ENCODE data around the gene NR3C2. TPM values are rescaled to one million over a fixed set of nuclear protein-coding genes. Genes with fewer than 3 reads are reported as not detected.

Gene NR3C2
- total RNA-seq, 1 experiment from 2014 or later = 2.8 TPM

DNA sequence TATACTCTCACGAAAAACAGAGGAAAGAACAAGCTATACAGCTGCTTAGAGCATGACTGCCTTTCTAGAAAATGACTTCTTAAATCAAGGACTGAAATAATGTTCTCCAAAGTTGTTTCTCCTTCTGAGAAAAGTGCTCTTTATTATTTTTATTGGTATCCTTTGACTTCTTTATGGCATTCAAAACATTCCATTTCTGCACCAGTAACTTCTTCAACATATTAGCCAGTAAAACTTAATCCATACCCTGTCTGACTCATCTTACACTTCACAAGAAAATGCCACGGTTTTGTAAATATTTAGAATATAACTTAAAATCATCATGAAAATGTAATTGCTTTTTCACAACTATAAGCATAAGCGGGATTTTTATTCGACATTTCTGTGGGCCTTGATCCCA is 180.4 kb downstream of the NR3C2 start:
- Histone ChIP-seq H4K20me1 (ENCODE audit: low read length) (no peaks in the 10 kb centered on the region), H3K27ac (ENCODE audit: low read length) (peak overlapping the region; percentile 10), H3K4me3 (ENCODE audit: low read length) (no peak overlapping the region), H3K9ac (ENCODE audit: low read length) (no peak overlapping the region), H3K36me3 (ENCODE audit: low read depth, low read length) (no peaks in the 10 kb centered on the region), H3F3A (ENCODE audit: low read length, unreplicated experiment) (no peaks in the 10 kb centered on the region), H3K27me3 (ENCODE audit: low read length) (no peaks in the 10 kb centered on the region), H3K4me2 (ENCODE audit: low read length) (peak overlapping the region; percentile 44; the same call in 1 of the 2 replicates), H3K79me2 (ENCODE audit: low read length) (no peaks in the 10 kb centered on the region), H3K9me2 (replicated peaks; ENCODE audit: low read length) (no peaks in the 10 kb centered on the region), H2AFZ (ENCODE audit: low read length) (no peak overlapping the region), H3K4me1 (ENCODE audit: insufficient read depth, low read length) (peaks cover 12% of the 10 kb centered on the region), H3K9me3 (ENCODE audit: low read length) (no peaks in the 10 kb centered on the region)
- TF ChIP-seq EZH2phosphoT487 (IDR thresholded peaks at IDR 0.05; ENCODE audit: borderline replicate concordance, low read length) (no peak), EZH2 (IDR thresholded peaks at IDR 0.05; ENCODE audit: low read length, unreplicated experiment) (no peak), CTCF (conservative IDR thresholded peaks at IDR 0.05; ENCODE audit: low read depth, low read length) (no peak)
- ChIA-PET CTCF (no interaction called here), POLR2A (ENCODE audit: unreplicated experiment) (no interaction called here)
- DNase-seq (peak; percentile 51), ATAC-seq (peak; percentile 90)
- intact Hi-C loops (cut with micrococcal nuclease) = loop anchor here (10.0 kb wide), 2 partner anchors 163 to 247 kb away; no protein-coding TSS in a partner anchor
- BruUV-seq (replicated peaks) = no TSS peak

GRCh38 chr4:148259841-148260240 is 182.4 kb downstream of the NR3C2 start:
- TF ChIP-seq EZH2phosphoT487 (IDR thresholded peaks at IDR 0.05; ENCODE audit: borderline replicate concordance, low read length) (no peak), EZH2 (IDR thresholded peaks at IDR 0.05; ENCODE audit: low read length, unreplicated experiment) (no peak), CTCF (conservative IDR thresholded peaks at IDR 0.05; ENCODE audit: low read depth, low read length) (no peak)
- no peaks in the 10 kb centered on the region for H3K79me2 ChIP-seq (ENCODE audit: low read length)
- no peak for ATAC-seq
- H4K20me1 ChIP-seq (ENCODE audit: low read length) = no peaks in the 10 kb centered on the region
- no peak overlapping the region for H3K4me2 ChIP-seq (ENCODE audit: low read length)
- no TSS peak for BruUV-seq (replicated peaks)
- H2AFZ ChIP-seq (ENCODE audit: low read length) = no peak overlapping the region
- no peak overlapping the region for H3K27ac ChIP-seq (ENCODE audit: low read length)
- ChIA-PET POLR2A (ENCODE audit: unreplicated experiment) (no interaction called here), CTCF (no interaction called here)
- H3K36me3 ChIP-seq (ENCODE audit: low read depth, low read length) = no peaks in the 10 kb centered on the region
- H3K27me3 ChIP-seq (ENCODE audit: low read length) = no peaks in the 10 kb centered on the region
- H3K4me3 ChIP-seq (ENCODE audit: low read length) = no peak overlapping the region
- H3K9me3 ChIP-seq (ENCODE audit: low read length) = no peaks in the 10 kb centered on the region
- no peak overlapping the region for H3K9ac ChIP-seq (ENCODE audit: low read length)
- no peaks in the 10 kb centered on the region for H3K9me2 ChIP-seq (replicated peaks; ENCODE audit: low read length)
- H3F3A ChIP-seq (ENCODE audit: low read length, unreplicated experiment) = no peaks in the 10 kb centered on the region
- H3K4me1 ChIP-seq (ENCODE audit: insufficient read depth, low read length) = peaks cover 18% of the 10 kb centered on the region
- intact Hi-C loops (cut with micrococcal nuclease) = loop anchor here (10.0 kb wide), 2 partner anchors 165 to 245 kb away; no protein-coding TSS in a partner anchor
- DNase-seq = no peak

GRCh38 chr4:148258535-148258934 is 183.7 kb downstream of the NR3C2 start:
- H3F3A ChIP-seq (ENCODE audit: low read length, unreplicated experiment) = no peaks in the 10 kb centered on the region
- ATAC-seq (no peak), DNase-seq (no peak)
- no peak overlapping the region for H3K27ac ChIP-seq (ENCODE audit: low read length)
- H2AFZ ChIP-seq (ENCODE audit: low read length) = no peak overlapping the region
- TF ChIP-seq EZH2phosphoT487 (IDR thresholded peaks at IDR 0.05; ENCODE audit: borderline replicate concordance, low read length) = no peak
- no peak for TF ChIP-seq EZH2 (IDR thresholded peaks at IDR 0.05; ENCODE audit: low read length, unreplicated experiment)
- TF ChIP-seq CTCF (conservative IDR thresholded peaks at IDR 0.05; ENCODE audit: low read depth, low read length) = no peak
- H3K9ac ChIP-seq (ENCODE audit: low read length) = no peak overlapping the region
- no peak overlapping the region for H3K4me2 ChIP-seq (ENCODE audit: low read length)
- no TSS peak for BruUV-seq (replicated peaks)
- no peaks in the 10 kb centered on the region for H3K27me3 ChIP-seq (ENCODE audit: low read length)
- no peaks in the 10 kb centered on the region for H3K36me3 ChIP-seq (ENCODE audit: low read depth, low read length)
- no peak overlapping the region for H3K4me3 ChIP-seq (ENCODE audit: low read length)
- ChIA-PET CTCF (no interaction called here), POLR2A (ENCODE audit: unreplicated experiment) (no interaction called here)
- H3K79me2 ChIP-seq (ENCODE audit: low read length) = no peaks in the 10 kb centered on the region
- H4K20me1 ChIP-seq (ENCODE audit: low read length) = no peaks in the 10 kb centered on the region
- intact Hi-C loops (cut with micrococcal nuclease) = no loop called here
- H3K4me1 ChIP-seq (ENCODE audit: insufficient read depth, low read length) = peaks cover 18% of the 10 kb centered on the region
- H3K9me2 ChIP-seq (replicated peaks; ENCODE audit: low read length) = no peaks in the 10 kb centered on the region
- H3K9me3 ChIP-seq (ENCODE audit: low read length) = no peaks in the 10 kb centered on the region
